Suprapubic skin (tissue), 4 donors: ENCODE data around the gene RUNX3. TPM values are rescaled to one million over a fixed set of nuclear protein-coding genes. Genes with fewer than 3 reads are reported as not detected.

Source experiments
- DNase-seq, 2 donors: peaks; one replicate each; pipeline ENCODE4 v3.0.0-alpha.2; 2019; ENCODE audit warnings: low spot score in 2 of 2
- H3K27ac ChIP-seq: fragments of 200-600 bp; sonication (generic); one replicate; pipeline ENCODE4 v1.5.1; 2019
- H3K27me3 ChIP-seq: fragments of 200-600 bp; sonication (generic); one replicate; pipeline ENCODE4 v1.5.1; 2019
- H3K36me3 ChIP-seq: fragments of 200-600 bp; sonication (generic); one replicate; pipeline ENCODE4 v1.5.1; 2019
- H3K4me1 ChIP-seq: fragments of 200-600 bp; sonication (generic); one replicate; pipeline ENCODE4 v1.5.1; 2019
- H3K4me3 ChIP-seq: fragments of 200-600 bp; sonication (generic); one replicate; pipeline ENCODE4 v1.5.1; 2019; ENCODE audit warnings: mild to moderate bottlenecking
- H3K9me3 ChIP-seq: fragments of 200-600 bp; sonication (generic); one replicate; pipeline ENCODE4 v1.5.1; 2019
- CTCF ChIP-seq, 2 donors: fragments of 200-600 bp in 1 of 2; fragments of 450-650 bp in 1 of 2; sonication (generic) in 1 of 2; IDR thresholded peaks; one replicate each; pipeline ENCODE4 v1.5.1; 2016 to 2019; ENCODE audit warnings: antibody characterized with exemption in 2 of 2, mild to moderate bottlenecking in 1 of 2, moderate library complexity in 1 of 2
- EP300 ChIP-seq: sonication (generic); formaldehyde crosslinking; IDR thresholded peaks from one replicate; pipeline ENCODE4 v1.6.1; 2017; ENCODE audit warnings: antibody characterized with exemption
- POLR2A ChIP-seq, 2 donors: fragments of 450-650 bp; IDR thresholded peaks; one replicate each; pipeline ENCODE4 v1.6.1; 2017; ENCODE audit warnings: antibody characterized with exemption in 2 of 2, mild to moderate bottlenecking in 2 of 2, moderate library complexity in 2 of 2
- POLR2AphosphoS5 ChIP-seq, 3 donors: sonication (generic); formaldehyde crosslinking; IDR thresholded peaks; one replicate each; pipeline ENCODE4 v1.6.1; 2017; ENCODE audit warnings: antibody characterized with exemption in 3 of 3
- WGBS: methylation state at CpG from one replicate; pipeline ENCODE4 v1.1.5; 2018; 5-methylcytosine and 5-hydroxymethylcytosine counted together
- total RNA-seq, 4 donors: library from RNA; depleted of rRNA; stranded (reverse); fragments of >200 nt; gene quantifications; one replicate each; pipeline ENCODE4 v1.1.0, GENCODE V29; 2016

RUNX3 gene
- total RNA-seq, 4 donors from 2014 or later: 7.9 to 18.7 (median 13.8) TPM

DNA sequence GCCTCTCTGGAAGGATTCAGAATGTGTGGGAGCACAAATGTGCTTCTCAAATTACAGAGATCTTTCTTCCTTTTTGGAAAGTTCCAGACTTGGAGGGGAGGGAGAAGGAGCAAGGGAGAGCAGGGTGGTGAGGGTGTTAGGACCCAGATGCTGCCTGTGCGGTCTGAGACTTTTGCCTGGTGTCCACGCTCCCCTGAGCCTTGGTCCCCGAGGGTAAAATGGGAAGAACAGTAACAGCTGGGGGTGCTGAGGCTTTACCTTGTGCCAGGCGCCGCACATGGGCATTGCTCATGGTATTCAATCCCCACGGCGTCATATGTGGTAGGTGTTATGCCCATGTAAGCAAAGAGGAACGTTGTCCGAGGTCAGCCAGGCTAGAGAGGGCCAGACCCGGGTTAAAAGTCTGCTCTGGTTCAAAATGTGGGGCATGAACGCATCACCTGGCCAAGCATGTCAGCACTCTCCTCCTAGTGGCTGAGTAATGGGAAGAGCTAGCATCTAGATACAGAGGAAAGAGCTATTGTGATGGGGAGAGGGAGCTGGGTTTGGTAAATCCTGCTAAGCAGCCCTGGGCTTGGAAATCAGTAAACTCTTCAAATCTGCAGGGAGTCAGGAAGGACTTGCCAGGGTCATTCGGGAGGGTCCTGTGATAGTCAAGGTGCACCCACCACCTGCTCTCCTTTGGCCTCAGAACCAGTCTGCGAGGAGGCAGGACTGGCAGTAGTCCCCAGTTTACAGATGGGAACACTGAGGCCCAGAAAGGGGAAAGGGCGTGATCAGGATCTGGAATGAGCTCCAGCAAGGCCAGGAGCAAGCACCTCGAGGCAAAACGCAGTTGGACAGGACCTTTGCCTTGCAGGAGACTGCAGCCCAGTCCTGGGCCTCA, 4.5 kb upstream of the RUNX3 start:
- no peak for TF ChIP-seq EP300
- no peak for TF ChIP-seq POLR2AphosphoS5 (IDR thresholded peaks at IDR 0.05)
- TF ChIP-seq CTCF (IDR thresholded peaks at IDR 0.05): no peak
- TF ChIP-seq POLR2A (IDR thresholded peaks at IDR 0.05): no peak
- peaks cover 61% of the 10 kb centered on the region for H3K27me3 ChIP-seq
- 57% methylated on average over 14 of the region's 16 CpGs for WGBS
- DNase-seq: no peak
- no peak overlapping the region for H3K27ac ChIP-seq
- no peaks in the 10 kb centered on the region for H3K36me3 ChIP-seq
- H3K9me3 ChIP-seq: no peaks in the 10 kb centered on the region
- H3K4me3 ChIP-seq: no peak overlapping the region
- peaks cover 27% of the 10 kb centered on the region for H3K4me1 ChIP-seq

GRCh38 chr1:24933468-24933867, 3.4 kb upstream of the RUNX3 start:
- DNase-seq: no peak
- Histone ChIP-seq H3K9me3 (no peaks in the 10 kb centered on the region), H3K27ac (no peak overlapping the region), H3K27me3 (peaks cover 72% of the 10 kb centered on the region), H3K36me3 (no peaks in the 10 kb centered on the region), H3K4me3 (no peak overlapping the region), H3K4me1 (peaks cover 38% of the 10 kb centered on the region)
- TF ChIP-seq EP300: no peak
- TF ChIP-seq POLR2A (IDR thresholded peaks at IDR 0.05): no peak
- TF ChIP-seq CTCF (IDR thresholded peaks at IDR 0.05): no peak
- no peak for TF ChIP-seq POLR2AphosphoS5 (IDR thresholded peaks at IDR 0.05)
- WGBS: 82% methylated on average over 12 of the region's 12 CpGs

DNA sequence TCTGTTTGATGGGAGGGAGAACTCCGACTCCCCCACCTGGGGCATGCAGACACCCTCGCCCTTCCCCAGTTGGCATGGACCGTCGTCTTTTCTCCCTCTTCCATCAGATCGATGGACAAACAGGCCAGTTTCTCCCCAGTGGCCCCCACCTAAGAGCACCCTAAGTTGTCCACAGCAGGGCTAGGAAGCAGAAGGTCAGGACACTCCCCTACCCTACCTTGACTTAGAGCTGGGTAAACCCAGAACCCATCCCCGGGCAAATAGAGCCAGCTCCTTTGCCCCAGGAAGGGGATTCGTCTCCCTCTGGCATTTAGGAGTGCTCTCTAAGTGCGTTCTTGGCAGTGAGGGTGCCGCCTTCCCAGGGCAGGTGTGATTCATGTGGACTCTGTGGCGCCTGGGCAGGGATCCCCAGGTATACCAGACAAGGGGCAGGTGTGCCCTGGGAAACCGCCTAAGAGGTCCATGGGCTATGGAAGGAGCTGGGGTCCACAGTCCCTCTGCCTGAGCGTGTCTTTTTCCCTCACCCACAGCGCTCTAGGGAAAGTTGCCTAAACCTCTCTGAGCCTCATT, 2.7 kb upstream of the RUNX3 start:
- Histone ChIP-seq H3K36me3 (no peaks in the 10 kb centered on the region), H3K27me3 (peaks cover 78% of the 10 kb centered on the region), H3K27ac (no peak overlapping the region), H3K4me1 (peaks cover 38% of the 10 kb centered on the region), H3K9me3 (no peaks in the 10 kb centered on the region), H3K4me3 (peak overlapping the region; percentile 24)
- TF ChIP-seq CTCF (IDR thresholded peaks at IDR 0.05) (no peak), POLR2A (IDR thresholded peaks at IDR 0.05) (no peak), EP300 (no peak), POLR2AphosphoS5 (IDR thresholded peaks at IDR 0.05) (no peak)
- WGBS: 64% methylated on average over 7 of the region's 13 CpGs
- no peak for DNase-seq

GRCh38 chr1:24932284-24932683, 2.2 kb upstream of the RUNX3 start:
- H3K27me3 ChIP-seq: peaks cover 83% of the 10 kb centered on the region
- no peak overlapping the region for H3K27ac ChIP-seq
- DNase-seq: no peak
- peaks cover 41% of the 10 kb centered on the region for H3K4me1 ChIP-seq
- peak overlapping the region; percentile 24 for H3K4me3 ChIP-seq
- no peaks in the 10 kb centered on the region for H3K36me3 ChIP-seq
- TF ChIP-seq CTCF (IDR thresholded peaks at IDR 0.05) (peak in 1 of 2 donors; percentile 91), POLR2AphosphoS5 (IDR thresholded peaks at IDR 0.05) (no peak)
- H3K9me3 ChIP-seq: no peaks in the 10 kb centered on the region
- 12% methylated on average over 7 of the region's 34 CpGs for WGBS

- H3K4me1 ChIP-seq: peaks cover 47% of the 10 kb centered on the region
- TF ChIP-seq EP300 (no peak), POLR2AphosphoS5 (IDR thresholded peaks at IDR 0.05) (no peak), POLR2A (IDR thresholded peaks at IDR 0.05) (no peak), CTCF (IDR thresholded peaks at IDR 0.05) (no peak)
- H3K27ac ChIP-seq: no peak overlapping the region
- H3K27me3 ChIP-seq: peaks cover 90% of the 10 kb centered on the region
- H3K36me3 ChIP-seq: no peaks in the 10 kb centered on the region
- peak overlapping the region; percentile 24 for H3K4me3 ChIP-seq
- DNase-seq: no peak
- H3K9me3 ChIP-seq: no peaks in the 10 kb centered on the region
- WGBS: 56% methylated on average over 45 of the region's 63 CpGs
Observed at GRCh38 chr1:24931468-24932231, 1.6 kb upstream of the RUNX3 start.
